NOMO-1 (cell line): ENCODE data around the gene LYRM4.
A peak's percentile ranks its signal among the peaks of the same experiment; 100 is the strongest.

Source experiments
- DNase-seq, 2 experiments: peaks; one replicate each; lab custom pipeline; 2025; ENCODE audit not compliant: unreplicated experiment in 2 of 2; lab: John Stamatoyannopoulos, UW

The LYRM4 gene

DNA sequence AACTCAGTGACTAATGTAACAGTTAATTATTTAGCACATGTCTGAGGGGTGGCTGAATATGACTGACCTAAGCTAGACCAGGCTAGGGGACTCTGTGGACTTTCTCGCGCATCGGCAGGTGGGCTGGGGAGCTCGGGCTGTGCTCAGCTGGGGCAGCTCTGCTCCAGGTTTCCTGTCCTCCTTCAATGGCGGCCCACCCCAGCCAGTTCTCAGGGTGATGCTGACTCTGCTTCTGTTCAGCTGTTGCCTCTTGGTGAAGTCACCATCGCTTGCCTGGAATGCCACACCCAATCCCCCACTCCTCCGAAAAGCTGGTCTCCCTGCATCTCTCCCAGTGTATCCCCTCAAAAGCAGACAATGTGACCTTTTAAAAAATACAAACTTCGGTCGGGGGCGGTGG is 155.6 kb downstream of the LYRM4 start:
- no peak for DNase-seq

DNA sequence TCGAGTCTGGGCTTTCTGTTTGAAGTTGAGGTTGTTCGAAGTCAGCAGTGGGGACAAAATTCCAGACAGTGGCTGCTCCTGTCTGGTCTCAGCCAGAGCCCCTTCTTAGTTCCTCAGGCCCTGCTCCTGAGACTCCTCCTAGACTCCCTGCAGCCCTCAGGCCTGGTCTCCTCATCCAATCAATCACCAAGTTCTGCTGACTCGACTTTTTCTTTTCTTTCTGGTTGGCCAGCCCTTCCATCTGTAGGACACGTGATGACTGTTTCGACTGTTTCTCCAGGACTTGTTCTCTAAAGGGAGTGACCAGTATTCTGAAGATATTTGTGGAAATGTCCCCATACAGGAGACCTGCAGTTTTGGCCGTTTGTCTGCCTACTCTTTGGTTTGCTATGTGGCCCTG is 156.1 kb downstream of the LYRM4 start:
- DNase-seq: no peak

DNA sequence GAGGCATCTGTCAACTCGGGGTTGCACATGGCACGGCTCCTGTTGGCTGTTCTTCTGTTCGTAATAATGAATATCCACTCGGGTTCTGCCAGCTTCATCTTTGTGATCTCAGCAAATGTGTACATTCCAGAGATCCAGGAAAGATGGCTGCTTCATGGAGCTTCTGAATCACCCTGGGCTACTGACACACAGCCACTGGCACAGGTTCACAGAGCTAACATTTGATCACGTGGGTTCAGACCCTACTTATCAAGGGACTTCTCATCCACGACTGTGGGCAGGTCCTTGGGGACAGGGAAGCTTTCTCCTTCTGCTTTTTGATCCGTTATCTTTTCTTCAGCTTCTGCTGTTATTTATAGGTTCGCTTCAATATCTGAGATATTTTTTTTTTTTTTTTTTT is 157.5 kb downstream of the LYRM4 start:
- DNase-seq: no peak

DNA sequence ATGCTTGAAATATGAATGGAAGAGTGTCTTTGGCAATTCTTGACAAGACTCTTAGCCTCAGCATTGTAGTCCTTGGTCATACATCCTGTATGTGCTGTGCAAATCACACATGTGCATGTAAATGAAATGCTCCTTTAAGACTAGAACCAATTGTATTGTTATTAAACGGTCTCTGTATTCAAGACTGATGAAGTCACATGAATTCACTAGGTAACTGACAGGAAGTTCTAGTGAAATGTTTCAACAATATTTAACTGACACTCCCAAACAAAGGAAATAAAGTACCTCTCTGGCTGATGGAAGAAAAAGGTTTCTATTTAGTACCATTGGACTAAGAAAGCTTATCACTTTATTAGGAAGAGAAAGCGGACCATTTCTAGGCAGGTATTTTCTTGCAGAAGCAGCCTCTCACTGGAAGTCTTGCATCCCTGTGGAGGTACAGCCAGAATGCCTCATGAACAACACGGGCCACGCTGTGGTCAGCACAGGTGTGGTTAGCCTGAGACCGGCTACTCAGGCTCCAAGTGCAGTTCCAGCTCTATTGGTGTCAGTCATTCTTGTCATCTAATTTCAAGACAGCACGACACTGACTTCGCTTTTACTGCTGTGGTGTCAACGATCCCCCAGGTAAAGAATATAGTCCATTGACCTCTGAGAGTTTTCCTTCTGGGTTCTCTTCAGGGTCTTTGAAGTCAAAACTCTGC is 158.3 kb downstream of the LYRM4 start:
- DNase-seq: no peak

DNA sequence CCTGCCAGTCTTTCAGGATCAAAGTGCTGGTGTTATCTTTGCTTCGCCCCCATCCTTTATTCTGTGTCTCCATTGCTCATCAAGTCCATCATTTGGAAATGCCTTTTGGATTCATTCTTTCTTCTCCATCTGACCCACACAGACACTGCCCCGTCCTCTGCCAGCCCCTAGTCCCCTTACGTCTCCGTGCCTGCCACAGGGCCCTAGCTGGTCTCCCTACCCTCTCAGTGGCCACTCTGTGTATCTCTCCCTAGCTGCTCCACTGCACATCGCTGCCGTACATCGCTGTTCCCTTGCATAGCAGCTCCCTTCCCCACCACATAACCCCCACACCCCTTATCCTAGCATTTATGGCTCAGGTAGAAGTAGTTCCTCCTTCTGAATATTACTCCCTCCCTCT is 159.9 kb downstream of the LYRM4 start:
- DNase-seq: no peak

DNA sequence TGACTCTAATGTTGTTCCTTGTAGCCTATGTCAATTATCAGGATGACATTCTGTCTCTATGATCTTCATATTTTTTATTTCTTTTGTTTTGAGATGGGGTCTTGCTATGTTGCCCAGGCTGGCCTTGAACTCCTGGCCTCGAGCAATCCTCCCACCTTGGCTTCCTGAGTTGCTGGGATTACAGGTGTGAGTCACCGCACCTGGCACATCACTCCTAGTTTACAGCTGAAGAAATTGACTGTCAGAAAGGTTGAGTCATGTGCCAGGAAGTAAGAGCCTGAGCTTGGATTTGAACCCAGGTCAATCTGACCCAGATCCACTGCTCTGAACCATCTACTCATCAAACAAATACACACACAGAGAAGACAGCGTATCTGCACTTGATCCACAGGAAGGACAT is 161.2 kb downstream of the LYRM4 start:
- no peak for DNase-seq

DNA sequence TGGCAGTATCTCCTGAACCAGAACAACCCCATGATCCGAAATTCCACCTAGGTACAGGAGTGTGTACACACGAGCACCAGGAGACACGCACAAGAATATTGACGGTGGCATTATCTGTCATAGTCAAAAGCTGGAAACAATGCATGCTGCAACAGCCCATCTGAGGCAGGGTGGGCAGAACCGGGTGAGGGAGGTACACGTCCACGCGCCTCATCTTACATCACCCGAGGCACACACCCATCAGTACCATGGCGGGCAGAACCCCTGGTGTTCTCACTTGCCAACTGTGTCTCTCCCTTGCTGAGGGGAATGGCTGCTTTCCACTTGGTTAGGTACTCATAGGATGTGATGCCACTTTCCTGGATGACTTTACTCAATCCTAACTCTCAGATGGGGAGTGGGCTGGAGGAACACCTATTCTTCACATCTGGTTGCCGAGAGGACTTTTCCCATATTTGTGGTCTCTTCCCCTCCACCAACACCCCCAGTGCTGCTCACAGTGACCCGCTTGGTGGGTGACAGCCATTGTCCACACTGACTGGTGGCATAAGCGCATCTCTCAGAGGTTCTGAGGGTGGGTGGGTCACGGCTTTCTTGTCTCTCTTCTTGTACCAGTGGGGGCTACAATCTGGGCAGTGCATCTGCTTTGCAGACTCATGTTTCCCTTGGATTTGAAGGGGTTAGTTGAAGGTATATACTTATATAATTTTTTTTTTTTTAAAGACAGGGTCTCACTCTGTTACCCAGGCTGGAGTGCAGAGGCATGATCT is 162.1 kb downstream of the LYRM4 start:
- DNase-seq: no peak

DNA sequence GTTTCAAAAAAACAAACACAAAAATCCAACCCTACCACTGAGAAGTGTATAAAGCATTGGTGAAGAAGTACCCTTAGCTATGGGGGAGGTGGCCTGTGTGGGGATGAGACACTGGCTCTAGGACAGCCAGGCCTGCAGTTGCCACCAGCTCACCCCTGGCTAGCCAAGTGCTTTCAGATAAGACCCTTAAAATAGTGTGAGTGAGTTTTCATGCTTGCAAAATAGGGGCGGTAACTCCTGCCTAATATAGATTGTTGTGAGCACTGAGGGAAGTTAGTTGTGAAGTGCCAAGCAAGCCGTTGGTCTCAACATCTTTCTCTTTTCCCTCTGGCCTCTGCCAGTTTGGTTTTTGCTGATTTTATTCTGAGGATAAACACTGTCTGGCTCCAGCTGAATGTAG is 164.3 kb downstream of the LYRM4 start:
- peak; percentile 80 for DNase-seq

DNA sequence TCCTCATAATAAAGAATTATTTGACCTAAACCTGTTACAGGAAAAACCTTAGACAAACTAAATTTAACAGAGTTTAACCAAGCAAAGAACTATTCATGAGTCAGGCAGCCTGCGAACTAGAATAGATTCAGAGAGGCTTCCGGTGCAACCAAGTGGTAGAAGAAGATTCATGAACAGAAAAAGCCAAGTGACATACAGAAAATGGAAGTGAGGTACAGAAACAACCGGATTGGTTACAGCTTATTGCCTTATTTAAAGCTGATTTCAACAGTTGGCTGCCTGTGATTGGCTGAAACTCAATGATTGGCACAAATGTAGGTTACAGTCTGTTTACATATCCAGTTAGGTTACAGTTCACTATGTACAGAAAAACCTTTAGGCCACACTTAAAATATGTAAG is 165.5 kb downstream of the LYRM4 start:
- DNase-seq: peak; percentile 25 to 71

DNA sequence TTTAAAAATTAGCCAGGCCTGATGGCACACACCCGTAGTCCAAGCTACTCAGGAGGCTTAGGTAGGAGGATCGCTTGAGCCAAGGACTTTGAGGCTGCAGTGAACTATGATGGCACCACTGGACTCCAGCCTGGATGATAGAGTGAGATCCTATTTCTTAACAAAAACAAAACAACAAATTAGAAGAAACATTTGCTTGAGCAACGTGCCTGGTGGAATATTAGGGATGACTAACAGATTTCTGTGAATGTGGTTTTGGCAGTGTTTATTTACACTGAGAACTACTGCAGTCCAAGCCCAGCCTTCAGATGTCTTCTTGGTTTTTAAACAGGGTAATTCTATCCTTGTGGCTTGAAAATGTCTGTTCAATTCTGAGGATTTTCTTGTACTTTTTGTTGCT is 166.4 kb downstream of the LYRM4 start:
- no peak for DNase-seq

DNA sequence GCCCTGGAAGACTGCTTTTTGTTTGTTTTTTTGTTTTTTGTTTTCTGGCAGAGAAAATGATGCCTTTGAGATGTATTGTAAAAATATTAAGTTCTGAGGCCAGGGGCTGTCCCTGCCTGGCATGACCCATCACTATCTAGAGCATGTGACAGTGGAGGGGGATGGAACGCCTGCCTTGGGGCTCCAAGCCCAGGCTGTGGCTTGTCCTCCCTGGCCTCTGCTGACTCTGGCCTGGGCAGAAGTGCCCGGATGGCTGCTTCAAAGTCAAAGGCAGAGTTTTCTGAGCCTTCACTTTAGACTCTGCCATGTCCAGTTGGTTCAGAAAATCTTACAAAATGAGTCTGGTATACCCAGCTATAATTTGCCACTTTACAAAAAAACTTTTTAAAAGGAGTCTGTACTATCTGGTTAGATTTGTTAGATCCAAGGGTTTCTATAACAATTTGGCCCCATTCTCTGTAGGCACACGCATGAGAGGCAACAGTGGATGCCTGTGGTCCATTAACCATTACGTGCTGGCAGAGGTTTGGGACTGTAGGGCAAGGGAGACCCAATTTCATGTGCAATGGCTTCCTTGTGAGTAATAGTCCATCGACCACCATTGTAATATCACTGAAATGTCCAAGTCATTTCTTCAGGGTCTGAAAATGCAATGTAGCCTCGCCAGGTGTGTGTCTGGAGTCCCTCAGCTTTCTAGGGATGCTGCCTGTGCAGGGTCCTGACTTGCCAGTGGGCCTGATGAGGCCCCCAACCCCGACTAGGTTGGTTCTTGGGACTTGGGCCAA is 167.3 kb downstream of the LYRM4 start:
- no peak for DNase-seq

DNA sequence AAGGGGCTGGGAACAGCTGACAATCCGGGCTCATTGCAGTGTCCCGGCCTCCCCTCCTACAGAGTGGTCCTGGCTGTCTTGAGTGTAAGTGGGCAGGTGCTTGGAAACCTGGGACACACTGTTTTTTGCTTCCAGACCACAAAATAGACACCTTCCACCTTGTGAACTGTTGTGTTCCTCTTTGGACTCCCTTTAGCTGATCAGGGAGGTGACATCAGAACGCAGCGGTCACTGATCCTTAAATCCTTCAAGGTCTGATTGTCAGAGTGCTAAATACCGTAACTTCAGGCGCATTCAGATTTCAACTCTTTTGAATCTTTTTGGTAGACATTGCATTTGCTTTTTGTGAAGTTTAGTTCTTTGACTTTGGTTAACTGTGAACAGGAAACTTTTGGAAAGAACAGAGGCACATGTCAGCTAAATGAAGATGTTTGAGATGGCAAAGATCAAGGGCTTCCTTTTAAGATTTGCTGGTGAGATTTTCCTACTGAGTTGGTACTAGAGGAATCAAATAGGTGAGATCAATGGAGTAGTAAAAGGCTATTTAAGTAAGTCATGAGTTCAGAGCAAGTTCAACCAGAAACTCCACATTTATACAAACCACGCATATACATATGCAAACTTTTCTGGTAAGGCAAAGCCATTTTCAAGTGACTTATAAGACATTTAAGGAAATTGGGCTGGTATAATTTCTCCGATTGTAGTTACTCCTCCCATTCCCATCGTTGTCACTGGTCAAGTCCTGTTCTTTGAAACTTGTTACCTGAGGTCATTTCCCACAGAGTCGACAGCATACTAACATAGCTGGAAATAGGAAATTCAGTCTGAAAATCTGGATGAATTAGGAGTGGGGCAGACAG is 169.3 kb downstream of the LYRM4 start:
- no peak for DNase-seq

DNA sequence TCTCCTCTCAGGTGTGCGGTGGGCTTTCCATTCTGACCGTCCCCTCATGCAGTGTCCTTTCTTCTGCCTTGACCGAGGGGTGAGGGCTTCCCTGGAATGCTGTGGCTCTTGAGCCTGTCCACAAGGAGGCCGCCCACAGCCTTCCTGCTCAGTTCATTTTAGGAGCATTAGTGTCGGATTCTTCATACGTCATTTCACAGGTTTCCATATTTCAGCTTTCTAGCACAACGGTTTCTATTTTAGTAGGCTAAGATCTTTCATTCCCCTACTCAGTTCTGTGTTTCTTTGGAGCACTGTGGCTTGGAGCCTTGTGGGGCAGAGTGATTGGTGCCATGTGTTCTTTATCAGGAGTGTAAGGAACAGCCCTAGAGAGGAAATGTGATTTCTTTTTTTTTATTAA is 170.1 kb downstream of the LYRM4 start:
- DNase-seq: no peak

DNA sequence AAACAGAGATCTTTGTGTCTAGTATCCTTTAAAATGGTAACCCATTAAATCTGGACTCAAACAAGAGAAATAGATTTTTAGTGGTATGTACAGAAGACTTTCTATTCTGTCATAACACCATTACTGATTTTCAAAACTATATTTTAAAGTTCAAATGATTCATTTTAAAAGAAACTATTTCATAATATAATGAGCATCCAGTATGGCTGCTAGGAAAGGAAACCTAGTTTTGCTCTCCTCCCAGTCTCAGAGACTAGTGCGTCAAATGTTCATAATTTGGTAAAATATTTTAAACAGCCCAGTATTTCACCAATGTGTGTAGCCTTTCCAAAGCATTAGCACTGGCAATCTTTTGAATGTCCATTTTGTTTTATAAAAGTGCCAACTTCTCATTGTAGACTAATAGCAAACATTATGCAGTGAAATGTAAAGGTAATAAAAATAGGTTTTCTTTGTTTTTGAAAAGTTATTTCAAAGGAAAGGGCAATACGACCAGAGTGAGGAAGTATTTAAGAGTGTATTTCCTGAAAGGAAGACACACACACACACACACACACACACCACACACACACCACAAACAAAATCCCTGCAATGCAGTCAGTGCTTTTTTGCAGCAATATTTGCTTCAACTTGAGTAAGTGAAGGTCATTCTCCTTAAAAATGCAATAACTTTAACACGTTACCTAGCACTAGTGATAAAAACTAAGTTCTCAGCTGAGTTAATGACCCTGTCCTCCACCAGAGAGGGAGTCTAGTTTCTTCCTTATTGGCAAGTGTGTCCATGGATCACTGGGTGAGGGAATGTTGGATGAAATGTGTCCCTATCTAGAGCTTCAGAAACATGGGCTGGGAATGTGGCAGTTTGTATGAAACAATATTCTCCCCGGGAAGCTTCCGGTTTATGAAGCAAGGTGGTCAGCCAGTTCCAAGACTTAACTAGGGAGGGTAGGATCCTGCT is 171.0 kb downstream of the LYRM4 start:
- peak in 1 of 2 experiments; percentile 9 for DNase-seq

DNA sequence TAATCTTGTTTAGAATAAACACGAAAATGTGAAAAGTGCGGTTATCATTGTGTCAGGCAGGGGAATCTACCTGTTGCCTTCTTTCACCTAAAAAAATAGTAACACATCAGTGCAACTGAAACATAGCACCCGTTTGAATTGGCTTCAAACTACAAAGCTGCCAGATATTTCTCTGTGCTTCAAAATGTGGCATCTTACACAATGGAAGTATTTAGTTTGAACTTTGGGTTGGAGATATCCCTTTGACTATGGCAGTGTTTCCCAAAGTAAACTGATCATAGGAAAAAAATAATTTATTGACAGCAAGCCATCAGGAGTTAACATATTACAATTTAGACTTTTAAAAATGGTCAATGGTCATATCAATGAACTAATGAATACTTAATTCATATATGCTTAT is 172.0 kb downstream of the LYRM4 start:
- DNase-seq: no peak

DNA sequence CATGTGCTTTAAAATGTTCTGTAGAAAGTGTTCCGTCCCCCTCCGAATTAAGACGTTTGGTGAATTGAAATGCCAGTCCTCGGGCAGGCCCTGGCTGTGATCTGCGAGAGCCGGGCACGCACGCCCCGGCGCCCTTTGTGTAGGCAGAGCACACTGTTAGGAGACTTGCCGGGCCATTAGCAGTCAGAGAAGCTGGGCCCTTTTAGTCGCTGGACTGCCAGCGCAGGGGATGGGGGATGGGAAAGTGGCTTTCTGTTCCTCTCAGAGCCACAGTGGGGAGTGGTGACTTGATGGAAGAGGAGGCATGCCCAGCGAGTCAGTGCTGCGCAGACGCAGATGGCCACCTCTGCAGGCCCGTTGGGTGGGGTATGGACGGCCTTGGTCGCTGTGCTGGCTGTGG is 173.4 kb downstream of the LYRM4 start:
- peak; percentile 86 to 91 for DNase-seq

DNA sequence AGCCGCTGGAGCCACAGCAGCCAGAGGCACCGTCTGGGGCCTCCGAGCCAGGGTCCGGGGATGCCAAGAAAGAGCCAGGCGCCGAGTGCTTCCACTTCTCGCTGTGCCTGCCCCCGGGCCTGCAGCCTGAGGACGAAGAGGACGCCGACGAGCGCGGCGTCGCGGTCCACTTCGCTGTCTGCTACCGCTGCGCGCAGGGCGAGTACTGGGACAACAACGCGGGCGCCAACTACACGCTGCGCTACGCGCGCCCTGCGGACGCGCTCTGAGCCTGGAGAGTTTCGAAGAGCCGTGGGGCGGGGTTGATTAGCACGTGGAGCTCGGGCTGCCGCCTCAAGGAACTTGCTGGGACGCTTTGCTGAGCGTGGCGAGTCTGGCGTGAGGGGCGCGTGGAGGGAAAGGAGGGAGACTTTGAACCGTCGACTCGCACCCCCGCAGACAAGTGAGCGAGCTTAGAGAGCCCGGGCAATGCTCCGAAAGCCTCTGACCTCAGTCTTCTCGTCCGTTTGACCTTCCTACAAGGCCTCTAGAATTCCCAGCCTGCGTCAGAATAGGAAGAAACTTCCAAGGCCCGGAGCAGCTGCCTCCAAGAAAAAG is 174.4 kb downstream of the LYRM4 start:
- DNase-seq: no peak

DNA sequence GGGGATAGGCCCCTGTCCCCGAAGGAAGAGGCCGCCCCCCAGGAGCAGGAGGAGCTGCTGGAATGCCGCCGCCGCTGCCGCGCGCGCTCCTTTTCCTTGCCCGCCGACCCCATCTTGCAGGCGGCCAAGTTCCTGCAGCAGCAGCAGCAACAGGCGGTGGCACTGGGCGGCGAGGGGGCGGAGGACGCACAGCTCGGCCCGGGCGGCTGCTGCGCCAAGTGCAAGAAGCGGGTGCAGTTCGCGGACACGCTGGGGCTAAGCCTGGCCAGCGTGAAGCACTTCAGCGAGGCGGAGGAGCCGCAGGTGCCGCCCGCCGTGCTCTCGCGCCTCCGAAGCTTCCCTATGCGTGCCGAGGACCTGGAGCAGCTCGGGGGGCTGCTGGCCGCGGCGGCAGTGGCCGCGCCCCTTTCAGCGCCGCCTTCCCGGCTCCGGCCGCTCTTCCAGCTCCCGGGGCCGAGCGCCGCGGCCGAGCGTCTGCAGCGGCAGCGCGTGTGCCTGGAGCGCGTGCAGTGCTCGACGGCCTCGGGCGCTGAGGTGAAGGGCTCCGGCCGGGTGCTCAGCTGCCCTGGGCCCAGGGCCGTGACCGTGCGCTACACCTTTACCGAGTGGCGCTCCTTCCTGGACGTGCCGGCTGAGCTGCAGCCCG is 175.0 kb downstream of the LYRM4 start:
- peak; percentile 25 for DNase-seq
